ENCODE measurements around the gene EGFLAM. TPM values are rescaled to one million over a fixed set of nuclear protein-coding genes. Genes with fewer than 3 reads are reported as not detected.

Gene EGFLAM
- total RNA-seq, 4 donors from 2014 or later = 3.5 to 6.7 (median 6.3) TPM

GRCh38 chr5:38469707-38470267 lies 211.4 kb downstream of the EGFLAM start:
- no peak for TF ChIP-seq CTCF (IDR thresholded peaks at IDR 0.05)
- TF ChIP-seq POLR2A (IDR thresholded peaks at IDR 0.05) = no peak
- Histone ChIP-seq H3K27me3 (no peaks in the 10 kb centered on the region), H3K27ac (peak overlapping the region in 1 of 3 donors; percentile 74), H3K4me3 (replicated peaks in 1 of 3) (no peak overlapping the region), H3K4me1 (peaks cover 19 to 47% of the 10 kb centered on the region in 2 donors), H3K36me3 (no peaks in the 10 kb centered on the region), H3K9me3 (no peaks in the 10 kb centered on the region)
- DNase-seq = no peak
- intact Hi-C loops (cut with DNase I) = no loop called here
- 90 to 91% methylated on average over 11 of the region's 11 CpGs for WGBS, 2 donors

GRCh38 chr5:38471709-38472108 lies 213.3 kb downstream of the EGFLAM start:
- no peaks in the 10 kb centered on the region for H3K9me3 ChIP-seq
- H3K36me3 ChIP-seq = no peaks in the 10 kb centered on the region
- TF ChIP-seq CTCF (IDR thresholded peaks at IDR 0.05) = no peak
- 97 to 98% methylated on average over 4 of the region's 4 CpGs for WGBS, 2 donors
- intact Hi-C loops (cut with DNase I) = no loop called here
- no peak overlapping the region for H3K4me3 ChIP-seq (replicated peaks in 1 of 3)
- DNase-seq = no peak
- H3K4me1 ChIP-seq = peaks cover 19 to 33% of the 10 kb centered on the region in 2 donors
- H3K27me3 ChIP-seq = no peaks in the 10 kb centered on the region
- no peak overlapping the region for H3K27ac ChIP-seq

- TF ChIP-seq POLR2A (IDR thresholded peaks at IDR 0.05) (no peak), CTCF (IDR thresholded peaks at IDR 0.05) (no peak)
- no peaks in the 10 kb centered on the region for H3K9me3 ChIP-seq
- no peaks in the 10 kb centered on the region for H3K27me3 ChIP-seq
- 91 to 96% methylated on average over 7 of the region's 7 CpGs for WGBS, 2 donors
- H3K27ac ChIP-seq = no peak overlapping the region
- no peak overlapping the region for H3K4me3 ChIP-seq (replicated peaks in 1 of 3)
- intact Hi-C loops (cut with DNase I) = no loop called here
- no peaks in the 10 kb centered on the region for H3K36me3 ChIP-seq
- peaks cover 10 to 25% of the 10 kb centered on the region in 2 donors for H3K4me1 ChIP-seq
- no peak for DNase-seq
Observed at GRCh38 chr5:38472541-38472940, 214.2 kb downstream of the EGFLAM start.

GRCh38 chr5:38473008-38473407 lies 214.6 kb downstream of the EGFLAM start:
- Histone ChIP-seq H3K9me3 (no peaks in the 10 kb centered on the region), H3K4me1 (peaks cover 6 to 20% of the 10 kb centered on the region in 2 donors), H3K4me3 (replicated peaks in 1 of 3) (no peak overlapping the region), H3K27ac (no peak overlapping the region), H3K36me3 (no peaks in the 10 kb centered on the region), H3K27me3 (no peaks in the 10 kb centered on the region)
- WGBS, 2 donors = 53% methylated on average over 8 of the region's 8 CpGs
- intact Hi-C loops (cut with DNase I) = no loop called here
- peak; percentile 52 to 63 for DNase-seq
- no peak for TF ChIP-seq CTCF (IDR thresholded peaks at IDR 0.05)
- TF ChIP-seq POLR2A (IDR thresholded peaks at IDR 0.05) = no peak

GRCh38 chr5:38478166-38478565 lies 219.8 kb downstream of the EGFLAM start:
- Histone ChIP-seq H3K4me3 (replicated peaks in 1 of 3) (no peak overlapping the region), H3K27ac (no peak overlapping the region), H3K9me3 (no peaks in the 10 kb centered on the region), H3K27me3 (no peaks in the 10 kb centered on the region), H3K4me1 (no peaks in the 10 kb centered on the region), H3K36me3 (peaks cover 5 to 24% of the 10 kb centered on the region in 2 donors)
- intact Hi-C loops (cut with DNase I) = no loop called here
- WGBS, 2 donors = 88 to 93% methylated on average over 3 of the region's 3 CpGs
- DNase-seq = no peak
- no peak for TF ChIP-seq CTCF (IDR thresholded peaks at IDR 0.05)
- TF ChIP-seq POLR2A (IDR thresholded peaks at IDR 0.05) = no peak
